Activated T-helper 17 cell treated with anti-CD3 and anti-CD28 coated beads, Interleukin-2, amount 50 U/mL, for 72 hours (primary cell): Measurements from ENCODE around the gene GRIN3B. TPM values are rescaled to one million over a fixed set of nuclear protein-coding genes. Genes with fewer than 3 reads are reported as not detected.
"Not testable (repeated sequence)": the region's sequence is repeated elsewhere in the genome, so short reads cannot be mapped to it uniquely, and the experiment has no call there.

Experiments
- ATAC-seq: fragments of 150-1000 bp; cut with Tn5 transposase; replicated peaks from 2 replicates; pipeline ENCODE4 v1.10.0; 2021; ENCODE audit warnings: mild to moderate bottlenecking, moderate library complexity
- H3K27ac Mint-ChIP-seq: one replicate; pipeline ENCODE4 v1.8.0; 2022; ENCODE audit warnings: mixed read lengths
- H3K27me3 Mint-ChIP-seq: one replicate; pipeline ENCODE4 v1.8.0; 2022; ENCODE audit warnings: mixed read lengths
- H3K36me3 Mint-ChIP-seq: one replicate; pipeline ENCODE4 v1.8.0; 2022; ENCODE audit warnings: low read depth, mild to moderate bottlenecking, mixed read lengths
- H3K4me1 Mint-ChIP-seq: one replicate; pipeline ENCODE4 v1.8.0; 2022; ENCODE audit warnings: mixed read lengths
- H3K4me3 Mint-ChIP-seq: one replicate; pipeline ENCODE4 v1.8.0; 2022; ENCODE audit warnings: mild to moderate bottlenecking, mixed read lengths
- H3K9me3 Mint-ChIP-seq: one replicate; pipeline ENCODE4 v1.8.0; 2022; ENCODE audit warnings: mixed read lengths
- total RNA-seq, 2 donors: library from RNA; stranded (reverse); gene quantifications; one replicate each; pipeline ENCODE4 v1.2.3, GENCODE V29; 2022

Gene GRIN3B
- total RNA-seq, 2 donors from 2014 or later, result 0.21 TPM; not detected in 1

DNA sequence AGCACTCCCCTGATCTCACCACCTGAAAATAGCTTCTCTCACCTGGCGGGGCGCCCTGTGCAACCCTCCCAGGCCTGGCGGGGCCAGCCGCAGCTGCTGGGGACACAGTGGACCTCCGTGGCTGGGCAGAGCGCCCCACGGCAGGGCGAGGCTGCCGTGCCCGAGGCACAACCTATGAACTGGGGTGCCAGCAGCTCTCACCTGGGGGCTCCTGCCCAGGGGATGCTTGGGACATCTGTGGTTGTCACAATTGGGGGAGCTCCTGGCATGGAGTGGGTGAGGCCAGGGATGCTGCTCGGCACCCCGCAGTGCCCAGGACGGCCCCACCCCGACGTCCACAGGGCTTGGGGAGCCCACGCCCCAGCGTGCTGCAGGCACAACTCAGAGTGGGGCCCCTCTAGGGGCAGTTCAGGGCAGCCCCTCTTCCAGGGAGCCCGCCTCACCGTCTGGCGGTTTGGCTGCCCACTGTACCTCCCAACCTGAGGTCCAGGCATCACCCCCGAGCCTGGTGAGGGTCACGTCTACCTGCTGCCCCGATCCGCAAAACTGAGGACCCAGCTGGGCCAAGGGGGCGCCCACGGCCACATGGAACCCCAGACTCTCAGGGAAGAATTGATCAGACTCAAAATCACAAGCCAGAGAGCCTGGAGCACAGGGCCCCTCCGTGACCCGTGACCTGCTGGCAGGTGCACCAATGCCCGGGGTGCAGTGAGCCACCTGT is 15.0 kb downstream of the GRIN3B start:
- H3K36me3 Mint-ChIP-seq, result peaks cover 17% of the 10 kb centered on the region
- peak overlapping the region; percentile 91 for H3K4me3 Mint-ChIP-seq
- H3K27ac Mint-ChIP-seq, result no peak overlapping the region
- no peaks in the 10 kb centered on the region for H3K27me3 Mint-ChIP-seq
- H3K4me1 Mint-ChIP-seq, result peaks cover 8% of the 10 kb centered on the region
- H3K9me3 Mint-ChIP-seq, result no peaks in the 10 kb centered on the region
- ATAC-seq, result no peak

DNA sequence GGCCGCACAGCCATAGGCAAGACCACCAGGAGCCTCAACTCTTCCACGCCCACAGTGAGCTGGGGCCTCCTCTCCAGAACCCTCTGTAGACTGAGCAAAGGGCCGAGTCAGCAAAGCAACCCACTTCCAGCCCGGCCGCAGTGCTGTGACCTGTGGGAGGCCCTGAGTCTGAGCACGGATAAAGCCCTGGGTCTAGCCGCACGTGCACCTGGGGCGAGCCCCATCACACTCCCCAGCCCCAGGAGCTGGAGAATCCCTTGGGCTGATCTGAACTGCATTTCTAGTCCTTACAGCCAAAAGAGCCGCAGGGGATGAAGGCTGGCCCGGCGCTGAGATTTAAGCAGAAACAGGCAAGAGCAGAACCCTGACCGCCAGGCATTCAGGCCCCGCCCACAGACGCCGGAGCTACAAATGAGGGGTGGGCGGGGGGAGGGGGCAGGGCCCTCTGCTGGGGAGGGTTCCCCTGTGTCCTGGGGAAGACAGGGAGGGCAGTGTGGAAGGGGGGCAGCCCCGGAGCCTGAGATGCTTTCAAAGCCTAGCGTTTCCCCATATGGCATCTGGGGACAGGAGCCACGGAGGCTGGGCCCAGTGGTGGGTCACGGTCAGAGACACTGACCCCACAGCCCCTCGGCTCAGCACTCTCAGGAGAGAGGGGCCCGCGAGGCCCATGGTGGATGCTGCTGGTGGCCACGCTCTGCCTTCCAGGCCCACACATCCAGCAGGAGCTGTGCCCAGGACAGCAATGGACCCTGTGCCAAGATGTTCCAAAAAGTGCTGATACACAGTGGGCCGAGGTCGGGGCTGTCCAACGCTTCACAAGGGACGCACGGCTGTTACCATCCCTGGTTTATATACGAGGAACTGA is 15.8 kb downstream of the GRIN3B start:
- Mint-ChIP-seq H3K27ac (no peak overlapping the region), H3K9me3 (no peaks in the 10 kb centered on the region), H3K36me3 (peaks cover 22% of the 10 kb centered on the region), H3K4me1 (peaks cover 8% of the 10 kb centered on the region), H3K27me3 (no peaks in the 10 kb centered on the region), H3K4me3 (peak overlapping the region; percentile 91)
- peak; percentile 39 for ATAC-seq

DNA sequence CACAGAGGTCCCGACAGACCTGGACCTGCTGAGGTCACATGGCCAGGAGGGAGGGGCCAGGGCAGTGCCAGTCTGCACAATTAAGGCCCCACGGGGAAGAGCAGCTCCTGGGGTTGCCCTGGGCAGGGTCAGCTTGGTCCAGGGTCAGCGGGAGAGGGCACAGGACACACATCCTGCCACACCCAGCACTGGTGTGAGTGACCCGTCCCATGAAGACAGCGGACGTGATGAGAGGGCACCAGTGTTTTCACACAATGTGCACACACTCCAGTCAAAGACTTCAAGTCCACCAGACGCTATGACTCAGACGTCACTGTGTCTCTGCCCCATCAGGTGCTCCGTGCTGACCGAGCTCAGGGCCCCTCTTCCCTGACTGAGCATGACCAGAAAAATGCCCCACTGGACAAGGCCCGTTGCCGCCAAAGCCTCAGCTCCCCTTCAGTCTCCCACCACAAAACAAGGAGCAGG is 16.5 kb downstream of the GRIN3B start:
- no peaks in the 10 kb centered on the region for H3K27me3 Mint-ChIP-seq
- no peak for ATAC-seq
- H3K4me1 Mint-ChIP-seq, result peaks cover 14% of the 10 kb centered on the region
- peak overlapping the region; percentile 90 for H3K27ac Mint-ChIP-seq
- peak overlapping the region; percentile 91 for H3K4me3 Mint-ChIP-seq
- H3K36me3 Mint-ChIP-seq, result peaks cover 28% of the 10 kb centered on the region
- H3K9me3 Mint-ChIP-seq, result no peaks in the 10 kb centered on the region

DNA sequence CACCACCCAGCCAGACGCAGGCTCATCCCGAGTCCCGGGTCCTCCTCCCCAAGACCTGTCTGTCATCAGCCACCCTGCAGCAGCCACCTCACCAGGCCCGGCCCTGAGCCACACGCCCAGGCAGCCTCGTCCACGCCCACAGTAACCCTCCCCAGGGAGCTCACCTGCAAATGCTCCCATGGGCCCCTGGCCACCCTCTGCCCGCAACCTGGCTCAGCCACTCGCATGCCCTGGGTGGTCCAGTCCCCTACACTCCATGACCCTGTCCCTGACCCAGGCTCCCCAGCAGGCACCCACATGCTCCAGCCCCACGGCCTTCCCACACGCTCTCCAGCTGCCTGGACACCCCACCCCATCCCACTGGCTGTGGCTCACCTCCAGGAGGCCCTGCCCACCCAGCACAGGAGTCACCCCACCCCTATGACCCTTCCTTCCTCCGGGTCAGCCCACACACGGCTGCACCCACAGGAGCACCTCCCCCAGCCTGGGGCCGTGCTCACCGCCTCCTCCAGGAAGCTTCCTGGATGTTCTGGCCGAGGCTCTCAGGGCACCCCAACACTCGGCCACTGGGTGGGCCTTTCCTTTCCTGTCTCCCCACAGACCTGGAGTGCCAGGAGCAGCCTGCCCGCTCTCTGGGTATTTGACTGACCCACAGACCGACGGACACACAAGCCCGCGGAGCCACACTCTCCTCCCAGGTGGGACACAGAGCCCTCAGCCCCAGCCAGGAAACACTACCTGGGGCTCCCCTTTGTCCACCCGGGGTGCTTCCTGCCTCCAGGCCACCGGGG is 17.1 kb downstream of the GRIN3B start:
- Mint-ChIP-seq H3K4me1 (peaks cover 15% of the 10 kb centered on the region), H3K27ac (peak overlapping the region; percentile 90), H3K27me3 (no peaks in the 10 kb centered on the region), H3K4me3 (peak overlapping the region; percentile 91), H3K9me3 (no peaks in the 10 kb centered on the region), H3K36me3 (peaks cover 30% of the 10 kb centered on the region)
- no peak for ATAC-seq

DNA sequence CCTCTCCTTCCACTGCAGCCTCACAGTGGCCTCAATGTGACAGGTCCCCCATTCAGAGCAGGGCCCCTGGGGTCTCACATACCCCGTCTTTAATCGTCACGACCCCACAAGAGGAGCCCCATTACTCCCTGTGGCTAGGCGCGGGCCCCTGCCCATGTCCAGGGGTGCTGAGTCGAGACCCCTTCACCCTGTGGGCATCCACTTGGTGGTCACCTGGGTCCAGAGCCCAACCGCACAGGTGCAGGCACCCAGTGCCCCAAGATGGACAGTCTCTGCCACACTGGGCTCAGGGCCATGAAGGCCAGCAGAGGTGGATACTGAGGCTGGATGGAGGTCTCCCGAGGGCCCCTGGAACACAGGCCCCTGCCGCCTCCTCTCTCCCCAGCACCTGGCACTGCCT is 17.7 kb downstream of the GRIN3B start:
- H3K27me3 Mint-ChIP-seq, result no peaks in the 10 kb centered on the region
- no peak for ATAC-seq
- peak overlapping the region; percentile 91 for H3K4me3 Mint-ChIP-seq
- H3K36me3 Mint-ChIP-seq, result peaks cover 30% of the 10 kb centered on the region
- H3K4me1 Mint-ChIP-seq, result peaks cover 15% of the 10 kb centered on the region
- H3K27ac Mint-ChIP-seq, result peak overlapping the region; percentile 90
- H3K9me3 Mint-ChIP-seq, result no peaks in the 10 kb centered on the region

DNA sequence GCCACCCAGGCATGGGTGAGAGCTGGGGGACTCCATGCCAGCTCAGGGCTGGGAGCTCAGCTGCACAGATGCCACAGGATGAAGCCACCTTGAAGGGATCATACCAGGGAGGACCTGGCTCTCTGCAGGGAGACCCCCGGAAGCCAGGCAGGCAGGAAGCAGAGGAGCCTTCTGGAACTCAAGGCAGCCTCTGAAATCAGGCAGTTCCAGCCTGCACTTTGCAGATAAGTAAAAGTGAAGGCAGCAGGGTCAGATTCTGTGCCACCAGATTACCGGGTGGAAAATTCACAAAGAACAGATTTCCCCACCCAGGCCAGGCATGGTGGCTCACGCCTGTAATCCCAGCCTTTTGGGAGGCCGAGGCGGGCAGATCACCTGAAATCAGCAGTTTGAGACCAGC is 18.2 kb downstream of the GRIN3B start:
- peaks cover 30% of the 10 kb centered on the region for H3K36me3 Mint-ChIP-seq
- H3K27ac Mint-ChIP-seq, result peak overlapping the region; percentile 25
- H3K4me3 Mint-ChIP-seq, result peak overlapping the region; percentile 91
- no peaks in the 10 kb centered on the region for H3K27me3 Mint-ChIP-seq
- peaks cover 15% of the 10 kb centered on the region for H3K4me1 Mint-ChIP-seq
- no peak for ATAC-seq
- no peaks in the 10 kb centered on the region for H3K9me3 Mint-ChIP-seq

DNA sequence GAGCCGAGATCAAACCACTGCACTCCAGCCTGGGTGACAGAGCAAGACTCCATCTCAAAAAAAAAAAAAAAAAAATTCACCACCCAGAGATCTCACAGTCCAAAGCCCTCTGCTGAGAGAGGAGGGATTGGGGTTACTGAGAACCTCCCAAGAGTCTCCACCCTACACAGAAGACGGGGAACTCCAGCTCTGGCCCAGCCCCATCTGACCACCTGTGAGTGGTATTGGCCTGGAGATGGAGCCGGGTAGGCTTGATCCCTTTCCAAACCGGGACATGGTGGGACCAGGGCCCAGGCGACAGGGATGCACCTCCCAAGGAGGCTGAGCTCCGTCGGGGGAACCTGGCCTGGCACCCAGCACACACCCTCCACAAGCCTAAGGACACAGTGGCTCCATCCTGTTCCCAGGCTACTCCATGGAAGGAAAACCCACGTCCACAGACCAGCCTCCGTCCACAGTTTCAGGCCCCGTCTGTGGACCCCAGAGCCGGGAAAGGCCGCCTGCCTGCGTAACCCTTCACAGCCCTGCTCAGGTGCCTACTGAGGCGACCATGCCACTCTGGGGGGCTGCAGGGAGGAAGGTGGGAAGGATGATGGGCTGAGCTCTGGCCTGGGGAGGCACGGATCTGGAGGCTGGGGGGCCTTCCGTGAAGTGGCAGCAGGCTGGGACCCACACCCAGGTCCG is 18.9 kb downstream of the GRIN3B start:
- Mint-ChIP-seq H3K4me1 (peaks cover 15% of the 10 kb centered on the region), H3K9me3 (no peaks in the 10 kb centered on the region), H3K27me3 (no peaks in the 10 kb centered on the region), H3K4me3 (peak overlapping the region; percentile 91), H3K36me3 (peaks cover 30% of the 10 kb centered on the region), H3K27ac (peak overlapping the region; percentile 25)
- ATAC-seq, result no peak

DNA sequence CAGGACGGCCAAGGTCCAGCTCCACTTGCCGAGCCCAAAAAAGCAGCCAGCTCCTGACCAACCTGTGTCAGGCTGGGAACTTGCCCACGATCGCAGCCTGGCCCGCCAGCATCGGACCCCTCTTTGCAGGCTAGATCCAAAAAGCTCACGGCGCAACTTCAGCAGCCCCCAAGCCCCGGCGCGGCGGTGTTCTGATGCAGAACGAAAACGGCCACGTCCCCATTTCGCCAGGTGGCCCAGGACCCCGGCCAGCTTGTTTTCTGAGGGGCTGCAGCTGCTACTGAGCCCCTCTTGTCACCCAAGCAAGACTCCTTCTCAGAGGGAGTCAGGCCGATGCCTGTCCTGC is 19.4 kb downstream of the GRIN3B start:
- peak overlapping the region; percentile 91 for H3K4me3 Mint-ChIP-seq
- no peaks in the 10 kb centered on the region for H3K9me3 Mint-ChIP-seq
- H3K27me3 Mint-ChIP-seq, result no peaks in the 10 kb centered on the region
- ATAC-seq, result no peak
- H3K36me3 Mint-ChIP-seq, result peaks cover 30% of the 10 kb centered on the region
- peaks cover 15% of the 10 kb centered on the region for H3K4me1 Mint-ChIP-seq
- peak overlapping the region; percentile 100 for H3K27ac Mint-ChIP-seq

DNA sequence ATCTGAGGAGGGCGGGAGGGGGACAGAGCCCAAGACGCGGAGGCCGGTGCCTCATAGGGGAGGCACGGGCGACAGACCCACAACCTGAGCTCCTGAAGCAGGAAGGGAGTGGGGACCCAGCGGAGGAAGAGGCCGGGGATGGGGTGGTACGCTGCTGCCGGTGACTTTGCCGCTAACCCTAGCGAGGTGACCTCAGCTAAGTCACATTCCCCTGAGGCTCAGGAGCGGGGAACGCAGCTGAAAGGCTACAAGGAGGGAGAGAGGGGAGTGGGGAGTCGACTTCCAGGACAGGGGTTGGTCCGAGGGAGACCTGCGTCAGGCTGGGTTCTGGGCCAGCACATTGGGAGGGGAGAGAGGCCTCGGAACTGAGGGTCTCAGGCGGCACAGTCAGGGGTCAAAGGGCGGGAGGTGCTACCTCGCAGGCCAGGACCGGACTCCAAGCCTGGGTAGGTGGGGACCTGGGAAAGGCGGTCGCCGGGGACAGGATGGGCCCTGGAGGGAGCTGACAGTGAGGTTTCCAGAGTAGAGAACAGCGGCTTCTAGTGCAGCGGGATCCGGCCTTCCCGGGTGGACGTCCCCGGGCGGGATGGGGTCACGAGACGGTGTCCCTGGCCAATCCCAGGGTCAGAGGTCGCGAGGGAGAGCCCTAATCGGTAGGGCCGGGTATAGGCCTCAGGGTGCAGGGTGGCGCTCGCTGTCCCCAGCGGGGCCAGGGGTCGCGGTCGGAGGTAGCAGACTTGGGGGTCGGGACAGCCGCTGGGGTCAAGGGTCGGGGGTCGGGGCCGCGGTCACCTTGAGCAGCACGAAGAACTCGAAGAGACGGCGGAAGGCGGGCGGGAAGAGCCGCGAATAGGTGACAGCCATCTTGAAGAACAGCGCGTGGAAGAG is 20.0 kb downstream of the GRIN3B start:
- Mint-ChIP-seq H3K4me3 (peak overlapping the region; percentile 91), H3K36me3 (peaks cover 30% of the 10 kb centered on the region), H3K9me3 (no peaks in the 10 kb centered on the region), H3K27ac (peak overlapping the region; percentile 100), H3K27me3 (no peaks in the 10 kb centered on the region), H3K4me1 (peaks cover 19% of the 10 kb centered on the region)
- no peak for ATAC-seq

DNA sequence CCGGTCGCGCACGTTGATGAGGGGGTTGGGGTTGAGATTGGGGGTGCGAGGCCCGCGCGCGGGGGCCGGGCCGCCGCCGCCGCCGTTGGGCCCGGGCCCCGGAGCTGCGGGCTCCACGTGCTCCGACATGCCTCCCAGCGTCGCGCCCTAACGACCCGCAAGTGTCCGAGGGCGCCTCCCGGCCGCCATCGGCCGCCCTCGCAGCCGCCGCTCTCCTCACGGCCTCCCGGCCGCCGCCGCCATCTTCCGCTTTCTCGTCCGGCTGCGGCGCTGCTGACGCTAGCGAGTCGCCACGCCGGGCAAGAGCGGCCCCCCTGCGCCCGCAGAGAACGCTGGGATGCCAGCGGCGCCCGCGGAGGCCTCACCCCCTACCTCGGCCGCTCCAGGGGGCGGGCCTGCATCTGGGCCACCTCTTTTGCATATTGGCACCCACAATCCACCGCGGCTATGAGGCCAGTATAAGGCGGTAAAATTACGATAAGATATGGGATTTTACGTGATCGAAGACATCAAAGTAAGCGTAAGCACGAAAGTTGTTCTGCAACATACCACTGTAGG is 20.7 kb downstream of the GRIN3B start, which contains the start of gene TMEM259:
Gene TMEM259, minus strand, starts transcription at position 256 of the 558 bp plus-strand sequence. Its CDS starts 127 bp downstream, at position 129.
- peaks cover 21% of the 10 kb centered on the region for H3K4me1 Mint-ChIP-seq
- H3K27me3 Mint-ChIP-seq, result no peaks in the 10 kb centered on the region
- peak within 1 kb of the TSS; percentile 100 for H3K27ac Mint-ChIP-seq
- peak within 1 kb of the TSS; percentile 91 for H3K4me3 Mint-ChIP-seq
- H3K36me3 Mint-ChIP-seq, result peaks cover 30% of the 10 kb centered on the region
- peak; percentile 92 for ATAC-seq
- no peaks in the 10 kb centered on the region for H3K9me3 Mint-ChIP-seq

DNA sequence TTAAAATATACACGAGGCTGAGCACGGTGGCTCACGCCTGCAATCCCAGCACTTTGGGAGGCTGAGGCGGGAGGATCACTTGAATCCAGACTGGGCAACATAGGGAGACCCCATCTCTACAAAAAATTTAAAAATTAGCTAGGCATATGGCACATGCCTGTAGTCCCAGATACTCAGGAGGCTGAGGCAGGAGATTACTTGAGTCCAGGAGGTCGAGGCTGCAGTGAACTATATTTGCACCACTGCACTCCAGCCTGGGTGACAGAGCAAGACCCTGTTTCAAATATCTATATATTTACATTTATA is 23.6 kb downstream of the GRIN3B start:
- ATAC-seq, H3K27me3 Mint-ChIP-seq, H3K4me3 Mint-ChIP-seq, H3K27ac Mint-ChIP-seq, H3K9me3 Mint-ChIP-seq: not testable (repeated sequence)
- peaks cover 29% of the 10 kb centered on the region for H3K36me3 Mint-ChIP-seq
- peaks cover 13% of the 10 kb centered on the region for H3K4me1 Mint-ChIP-seq

DNA sequence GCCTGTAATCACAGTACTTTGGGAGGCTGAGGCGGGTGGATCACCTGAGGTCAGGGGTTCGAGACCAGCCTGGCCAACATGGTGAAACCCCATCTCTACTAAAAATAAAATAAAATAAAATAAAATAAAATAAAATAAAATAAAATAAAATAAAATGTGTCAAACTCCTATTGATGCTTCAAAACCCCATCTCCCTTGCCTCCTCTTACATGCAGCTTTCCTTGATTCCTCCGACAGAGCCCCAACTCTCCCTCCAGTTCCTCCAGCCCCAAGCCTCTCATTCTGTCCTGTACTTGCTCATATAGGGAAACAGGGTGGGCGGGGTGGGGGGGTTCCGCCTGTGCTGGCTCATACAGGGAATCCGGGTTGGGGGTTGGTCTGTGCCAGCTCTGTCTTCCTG is 24.9 kb downstream of the GRIN3B start:
- H3K9me3 Mint-ChIP-seq, H3K27ac Mint-ChIP-seq, H3K27me3 Mint-ChIP-seq, ATAC-seq: not testable (repeated sequence)
- Mint-ChIP-seq H3K4me3 (peak overlapping the region; percentile 3), H3K4me1 (peaks cover 13% of the 10 kb centered on the region), H3K36me3 (peaks cover 25% of the 10 kb centered on the region)
